Peyer's patch (tissue), 4 donors: Measurements from ENCODE around the gene MYO18B.

Experiments
- POLR2A ChIP-seq, 2 donors: fragments of 450-650 bp; IDR thresholded peaks; one replicate each; pipeline ENCODE4 v1.5.1; 2017; ENCODE audit warnings: antibody characterized with exemption in 2 of 2, mild to moderate bottlenecking in 2 of 2, moderate library complexity in 2 of 2
- TF ChIP-seq, protein P1 (sequence below), 6 experiments: fragments of 450-650 bp in 4 of 6; fragments of 200-600 bp in 2 of 6; sonication (generic) in 1 of 6; IDR thresholded peaks; one replicate each; pipeline ENCODE4 v1.5.1; 2017 to 2019; ENCODE audit warnings: antibody characterized with exemption in 6 of 6, mild to moderate bottlenecking in 3 of 6, moderate library complexity in 1 of 6

DNA sequence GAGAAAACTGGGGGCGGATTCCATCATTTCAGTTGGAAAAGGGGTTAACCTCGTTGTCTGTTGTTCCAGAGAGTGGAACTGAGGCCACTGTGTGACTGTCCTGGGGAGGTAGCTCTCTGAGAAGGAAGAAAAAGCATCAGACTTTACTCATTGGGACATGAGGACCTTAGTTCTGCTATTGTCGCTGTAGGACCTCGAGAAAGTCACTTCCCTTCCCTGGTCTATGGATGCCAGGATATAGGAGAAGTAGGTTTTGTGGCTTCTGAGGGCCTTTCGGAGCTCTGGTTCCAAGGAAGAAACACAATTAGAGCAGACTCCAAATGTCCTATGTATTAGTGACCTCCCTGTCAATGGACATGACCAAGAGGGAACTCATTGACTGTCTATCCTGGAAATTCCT, 6.2 kb downstream of the MYO18B start:
- TF ChIP-seq, protein P1, sequence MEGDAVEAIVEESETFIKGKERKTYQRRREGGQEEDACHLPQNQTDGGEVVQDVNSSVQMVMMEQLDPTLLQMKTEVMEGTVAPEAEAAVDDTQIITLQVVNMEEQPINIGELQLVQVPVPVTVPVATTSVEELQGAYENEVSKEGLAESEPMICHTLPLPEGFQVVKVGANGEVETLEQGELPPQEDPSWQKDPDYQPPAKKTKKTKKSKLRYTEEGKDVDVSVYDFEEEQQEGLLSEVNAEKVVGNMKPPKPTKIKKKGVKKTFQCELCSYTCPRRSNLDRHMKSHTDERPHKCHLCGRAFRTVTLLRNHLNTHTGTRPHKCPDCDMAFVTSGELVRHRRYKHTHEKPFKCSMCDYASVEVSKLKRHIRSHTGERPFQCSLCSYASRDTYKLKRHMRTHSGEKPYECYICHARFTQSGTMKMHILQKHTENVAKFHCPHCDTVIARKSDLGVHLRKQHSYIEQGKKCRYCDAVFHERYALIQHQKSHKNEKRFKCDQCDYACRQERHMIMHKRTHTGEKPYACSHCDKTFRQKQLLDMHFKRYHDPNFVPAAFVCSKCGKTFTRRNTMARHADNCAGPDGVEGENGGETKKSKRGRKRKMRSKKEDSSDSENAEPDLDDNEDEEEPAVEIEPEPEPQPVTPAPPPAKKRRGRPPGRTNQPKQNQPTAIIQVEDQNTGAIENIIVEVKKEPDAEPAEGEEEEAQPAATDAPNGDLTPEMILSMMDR (IDR thresholded peaks at IDR 0.05): no peak
- no peak for TF ChIP-seq POLR2A (IDR thresholded peaks at IDR 0.05)
